ENCODE results near the gene RNF19B.

Gene RNF19B

DNA sequence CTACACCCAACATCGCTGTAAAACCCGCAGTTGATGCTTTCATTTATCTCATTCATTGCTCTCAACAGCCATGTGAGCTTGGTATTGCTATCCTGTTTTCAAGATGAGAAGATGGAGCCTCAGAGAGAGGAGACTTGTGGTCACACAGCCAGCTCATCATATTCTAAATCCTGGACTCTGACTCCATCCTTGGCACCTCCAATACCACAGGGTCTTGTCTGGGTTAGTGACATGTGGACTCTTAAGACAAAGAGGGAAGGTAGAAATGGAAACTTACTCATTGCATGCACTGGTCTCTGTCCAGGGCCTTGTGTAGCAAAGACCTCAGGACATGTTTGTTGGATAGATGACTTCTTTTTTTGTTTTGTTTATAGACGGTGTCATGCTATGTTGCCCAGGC is 7.0 kb upstream of the RNF19B start:
- TF ChIP-seq EZH2 (optimal IDR thresholded peaks at IDR 0.05; ENCODE audit: low read depth, low read length): no peak
- no peak for TF ChIP-seq EZH2phosphoT487 (IDR thresholded peaks at IDR 0.05; ENCODE audit: low read length)
- TF ChIP-seq, protein P1, sequence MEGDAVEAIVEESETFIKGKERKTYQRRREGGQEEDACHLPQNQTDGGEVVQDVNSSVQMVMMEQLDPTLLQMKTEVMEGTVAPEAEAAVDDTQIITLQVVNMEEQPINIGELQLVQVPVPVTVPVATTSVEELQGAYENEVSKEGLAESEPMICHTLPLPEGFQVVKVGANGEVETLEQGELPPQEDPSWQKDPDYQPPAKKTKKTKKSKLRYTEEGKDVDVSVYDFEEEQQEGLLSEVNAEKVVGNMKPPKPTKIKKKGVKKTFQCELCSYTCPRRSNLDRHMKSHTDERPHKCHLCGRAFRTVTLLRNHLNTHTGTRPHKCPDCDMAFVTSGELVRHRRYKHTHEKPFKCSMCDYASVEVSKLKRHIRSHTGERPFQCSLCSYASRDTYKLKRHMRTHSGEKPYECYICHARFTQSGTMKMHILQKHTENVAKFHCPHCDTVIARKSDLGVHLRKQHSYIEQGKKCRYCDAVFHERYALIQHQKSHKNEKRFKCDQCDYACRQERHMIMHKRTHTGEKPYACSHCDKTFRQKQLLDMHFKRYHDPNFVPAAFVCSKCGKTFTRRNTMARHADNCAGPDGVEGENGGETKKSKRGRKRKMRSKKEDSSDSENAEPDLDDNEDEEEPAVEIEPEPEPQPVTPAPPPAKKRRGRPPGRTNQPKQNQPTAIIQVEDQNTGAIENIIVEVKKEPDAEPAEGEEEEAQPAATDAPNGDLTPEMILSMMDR (IDR thresholded peaks at IDR 0.05; ENCODE audit: low read length): no peak

GRCh38 chr1:32971156-32971555 is 6.5 kb upstream of the RNF19B start:
- no peak overlapping the region for H3K4me3 ChIP-seq (ENCODE audit: low read length)

More for the DNA sequence above, 7.0 kb upstream of the RNF19B start:
- Histone ChIP-seq H2AFZ (ENCODE audit: low read length) (no peak overlapping the region), H3K4me3 (ENCODE audit: low read length) (no peak overlapping the region), H3K9me3 (replicated peaks; ENCODE audit: insufficient read depth, low read length) (no peaks in the 10 kb centered on the region), H3K27me3 (replicated peaks; ENCODE audit: insufficient read depth, low read length) (peaks cover 5% of the 10 kb centered on the region; the same call in 1 of the 2 replicates), H3K9ac (ENCODE audit: low read length) (no peak overlapping the region), H3K4me2 (ENCODE audit: low read depth, low read length) (no peak overlapping the region), H3K4me1 (ENCODE audit: low read length) (no peaks in the 10 kb centered on the region), H3K79me2 (ENCODE audit: low read length) (no peaks in the 10 kb centered on the region), H3K9me2 (replicated peaks; ENCODE audit: insufficient read depth, low read length) (no peaks in the 10 kb centered on the region), H3K27ac (ENCODE audit: low read length) (no peak overlapping the region), H3F3A (ENCODE audit: insufficient read depth, low read length) (no peaks in the 10 kb centered on the region), H4K20me1 (ENCODE audit: insufficient read depth, low read length) (no peaks in the 10 kb centered on the region), H3K36me3 (replicated peaks; ENCODE audit: insufficient read depth, low read length) (no peaks in the 10 kb centered on the region)
- DNase-seq: no peak

GRCh38 chr1:32969566-32969965 is 5.0 kb upstream of the RNF19B start:
- H4K20me1 ChIP-seq (ENCODE audit: insufficient read depth, low read length): no peaks in the 10 kb centered on the region
- H3F3A ChIP-seq (ENCODE audit: insufficient read depth, low read length): no peaks in the 10 kb centered on the region
- no peaks in the 10 kb centered on the region for H3K36me3 ChIP-seq (replicated peaks; ENCODE audit: insufficient read depth, low read length)
- no peaks in the 10 kb centered on the region for H3K79me2 ChIP-seq (ENCODE audit: low read length)
- no peak overlapping the region for H3K4me2 ChIP-seq (ENCODE audit: low read depth, low read length)
- H3K9me3 ChIP-seq (replicated peaks; ENCODE audit: insufficient read depth, low read length): no peaks in the 10 kb centered on the region
- H3K4me1 ChIP-seq (ENCODE audit: low read length): no peaks in the 10 kb centered on the region
- H3K9me2 ChIP-seq (replicated peaks; ENCODE audit: insufficient read depth, low read length): no peaks in the 10 kb centered on the region
- H3K27ac ChIP-seq (ENCODE audit: low read length): no peak overlapping the region
- TF ChIP-seq EZH2phosphoT487 (IDR thresholded peaks at IDR 0.05; ENCODE audit: low read length): no peak
- TF ChIP-seq, protein P1 (IDR thresholded peaks at IDR 0.05; ENCODE audit: low read length): no peak
- TF ChIP-seq EZH2 (optimal IDR thresholded peaks at IDR 0.05; ENCODE audit: low read depth, low read length): no peak
- peaks cover 5% of the 10 kb centered on the region; the same call in 1 of the 2 replicates for H3K27me3 ChIP-seq (replicated peaks; ENCODE audit: insufficient read depth, low read length)
- H3K9ac ChIP-seq (ENCODE audit: low read length): no peak overlapping the region
- no peak overlapping the region for H3K4me3 ChIP-seq (ENCODE audit: low read length)
- no peak for DNase-seq
- no peak overlapping the region for H2AFZ ChIP-seq (ENCODE audit: low read length)

More at GRCh38 chr1:32971156-32971555, 6.5 kb upstream of the RNF19B start:
- Histone ChIP-seq H3K36me3 (replicated peaks; ENCODE audit: insufficient read depth, low read length) (no peaks in the 10 kb centered on the region), H3K79me2 (ENCODE audit: low read length) (no peaks in the 10 kb centered on the region), H4K20me1 (ENCODE audit: insufficient read depth, low read length) (no peaks in the 10 kb centered on the region), H3F3A (ENCODE audit: insufficient read depth, low read length) (no peaks in the 10 kb centered on the region), H3K4me2 (ENCODE audit: low read depth, low read length) (no peak overlapping the region), H2AFZ (ENCODE audit: low read length) (no peak overlapping the region), H3K27me3 (replicated peaks; ENCODE audit: insufficient read depth, low read length) (peaks cover 5% of the 10 kb centered on the region; the same call in 1 of the 2 replicates), H3K27ac (ENCODE audit: low read length) (no peak overlapping the region), H3K9me3 (replicated peaks; ENCODE audit: insufficient read depth, low read length) (no peaks in the 10 kb centered on the region), H3K9me2 (replicated peaks; ENCODE audit: insufficient read depth, low read length) (no peaks in the 10 kb centered on the region), H3K4me1 (ENCODE audit: low read length) (no peaks in the 10 kb centered on the region), H3K9ac (ENCODE audit: low read length) (no peak overlapping the region)
- TF ChIP-seq, protein P1 (IDR thresholded peaks at IDR 0.05; ENCODE audit: low read length): no peak
- TF ChIP-seq EZH2phosphoT487 (IDR thresholded peaks at IDR 0.05; ENCODE audit: low read length) (no peak), EZH2 (optimal IDR thresholded peaks at IDR 0.05; ENCODE audit: low read depth, low read length) (no peak)
- no peak for DNase-seq

Data from MM.1S (cell line).